NT2/D1 (cell line): ENCODE results near the gene DCBLD2.

ENCODE experiments used
- SUZ12 ChIP-seq: IDR thresholded peaks from 2 replicates; pipeline ENCODE4 v1.6.1; 2011; ENCODE audit not compliant: insufficient read length, insufficient read depth; ENCODE audit errors: extremely low read depth
- ZNF274 ChIP-seq: IDR thresholded peaks from 2 replicates; pipeline ENCODE4 v1.6.1; 2011; ENCODE audit warnings: mild to moderate bottlenecking, low read depth, low read length

DNA sequence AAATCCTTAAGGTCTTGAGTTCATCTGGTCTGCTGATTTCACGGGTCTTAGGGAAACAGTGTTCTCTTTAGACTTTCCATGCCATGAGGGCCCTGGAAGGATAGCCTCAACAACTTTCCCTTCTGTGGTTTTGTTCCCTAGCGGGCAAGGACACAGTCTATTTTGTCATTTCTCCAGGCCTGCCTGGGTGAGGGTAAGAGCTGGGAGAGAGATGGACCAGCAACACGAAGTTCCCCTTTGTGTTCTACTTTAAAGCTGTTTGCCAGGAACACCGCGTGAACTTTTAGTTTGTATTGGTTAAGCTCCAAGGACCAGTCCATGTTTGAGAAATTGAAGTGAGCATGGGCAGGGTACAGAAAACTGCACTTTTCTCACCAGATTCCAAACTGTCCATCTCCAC is 117.5 kb downstream of the DCBLD2 start:
- TF ChIP-seq SUZ12 (no peak), ZNF274 (no peak)
